Liver (tissue), 9 donors: ENCODE data around the gene ANKRD11. TPM values are rescaled to one million over a fixed set of nuclear protein-coding genes. Genes with fewer than 3 reads are reported as not detected.
A peak's percentile ranks its signal among the peaks of the same experiment; 100 is the strongest.

Source experiments
- DNase-seq: peaks from one replicate; pipeline ENCODE4 v3.0.0-alpha.2; 2017; ENCODE audit warnings: low spot score
- H3K27ac ChIP-seq, 2 donors: one replicate each; pipeline ENCODE4 v1.7.0; 2013; ENCODE audit warnings: inconsistent platforms in 2 of 2, low read length in 2 of 2, control low read depth in 1 of 2, low read depth in 1 of 2, mild to moderate bottlenecking in 1 of 2
- H3K27me3 ChIP-seq, 4 donors: one replicate each; pipeline versions ENCODE4 v1.6.1 to v1.7.0; 2013; ENCODE audit warnings: low read length in 3 of 4, inconsistent platforms in 1 of 4, mild to moderate bottlenecking in 1 of 4, moderate library complexity in 1 of 4; ENCODE audit not compliant: control insufficient read depth in 4 of 4, insufficient read depth in 4 of 4
- H3K36me3 ChIP-seq, 4 donors: one replicate each; pipeline versions ENCODE4 v1.6.1 to v1.7.0; 2013; ENCODE audit warnings: low read length in 3 of 4, mild to moderate bottlenecking in 3 of 4, low read depth in 1 of 4, moderate library complexity in 1 of 4; ENCODE audit not compliant: control insufficient read depth in 4 of 4, insufficient read depth in 3 of 4
- H3K4me1 ChIP-seq, 4 donors: one replicate each; pipeline versions ENCODE4 v1.6.1 to v1.7.0; 2013; ENCODE audit warnings: low read length in 3 of 4, mild to moderate bottlenecking in 3 of 4, moderate library complexity in 1 of 4; ENCODE audit not compliant: control insufficient read depth in 4 of 4, insufficient read depth in 4 of 4
- H3K4me3 ChIP-seq, 3 donors: one replicate each; pipeline versions ENCODE4 v1.6.1 to v1.7.0; 2013; ENCODE audit warnings: low read length in 3 of 3, control low read depth in 1 of 3, low read depth in 1 of 3, mild to moderate bottlenecking in 1 of 3
- H3K9ac ChIP-seq, 2 donors: one replicate each; pipeline ENCODE4 v1.7.0; 2013; ENCODE audit warnings: low read length in 2 of 2, mild to moderate bottlenecking in 2 of 2, moderate library complexity in 2 of 2, control low read depth in 1 of 2, low read depth in 1 of 2
- H3K9me3 ChIP-seq, 4 donors: one replicate each; pipeline versions ENCODE4 v1.6.1 to v1.7.0; 2013; ENCODE audit warnings: low read length in 3 of 4; ENCODE audit not compliant: control insufficient read depth in 4 of 4
- CTCF ChIP-seq: fragments of 150-350 bp; IDR thresholded peaks from 2 replicates; pipeline ENCODE4 v1.5.1; 2017; ENCODE audit warnings: improper control_type of control experiment, low read depth, low read length; ENCODE audit not compliant: missing input control
- EGR1 ChIP-seq, 2 donors: IDR thresholded peaks; 2 replicates each; pipeline ENCODE4 v1.6.1; 2016 to 2018; ENCODE audit warnings: antibody characterized with exemption in 2 of 2, low read depth in 2 of 2
- FOXA1 ChIP-seq: IDR thresholded peaks from 2 replicates; pipeline ENCODE4 v1.6.1; 2016; ENCODE audit warnings: antibody characterized with exemption
- FOXA2 ChIP-seq: IDR thresholded peaks from 2 replicates; pipeline ENCODE4 v1.6.1; 2016; ENCODE audit warnings: antibody characterized with exemption
- GABPA ChIP-seq, 2 donors: IDR thresholded peaks in 1 of 2; conservative IDR thresholded peaks in 1 of 2; 2 replicates each; pipeline ENCODE4 v1.6.1; 2016; ENCODE audit warnings: antibody characterized with exemption in 2 of 2, mild to moderate bottlenecking in 1 of 2, moderate library complexity in 1 of 2
- HNF4A ChIP-seq, 2 donors: conservative IDR thresholded peaks; 2 replicates each; pipeline ENCODE4 v1.6.1; 2016; ENCODE audit warnings: antibody characterized with exemption in 2 of 2, mild to moderate bottlenecking in 2 of 2
- HNF4G ChIP-seq: IDR thresholded peaks from 2 replicates; pipeline ENCODE4 v1.6.1; 2016; ENCODE audit warnings: antibody characterized with exemption
- JUND ChIP-seq, 2 donors: IDR thresholded peaks; 2 replicates each; pipeline ENCODE4 v1.6.1; 2016; ENCODE audit warnings: antibody characterized with exemption in 2 of 2
- NR2F2 ChIP-seq: IDR thresholded peaks from 2 replicates; pipeline ENCODE4 v1.6.1; 2016; ENCODE audit warnings: antibody characterized with exemption
- RAD21 ChIP-seq, 2 donors: IDR thresholded peaks; 2 replicates each; pipeline ENCODE4 v1.6.1; 2016; ENCODE audit warnings: antibody characterized with exemption in 2 of 2, mild to moderate bottlenecking in 2 of 2
- REST ChIP-seq: IDR thresholded peaks from 2 replicates; pipeline ENCODE4 v1.6.1; 2016; ENCODE audit warnings: antibody characterized with exemption, mild to moderate bottlenecking
- RXRA ChIP-seq, 2 donors: IDR thresholded peaks; 2 replicates each; pipeline ENCODE4 v1.6.1; 2017 to 2018; ENCODE audit warnings: antibody characterized with exemption in 2 of 2, mild to moderate bottlenecking in 1 of 2
- SP1 ChIP-seq: IDR thresholded peaks from 2 replicates; pipeline ENCODE4 v1.6.1; 2018; ENCODE audit warnings: antibody characterized with exemption, mild to moderate bottlenecking
- TAF1 ChIP-seq: conservative IDR thresholded peaks from 2 replicates; pipeline ENCODE4 v1.6.1; 2016; ENCODE audit warnings: antibody characterized with exemption, mild to moderate bottlenecking
- YY1 ChIP-seq: IDR thresholded peaks from 2 replicates; pipeline ENCODE4 v1.6.1; 2016; ENCODE audit warnings: antibody characterized with exemption, mild to moderate bottlenecking
- ZBTB33 ChIP-seq: IDR thresholded peaks from 2 replicates; pipeline ENCODE4 v1.6.1; 2016; ENCODE audit warnings: antibody characterized with exemption
- WGBS: extraction: QIAGEN DNeasy Blood & Tissue Kit; methylation state at CpG from one replicate; pipeline ENCODE4 v1.1.7; 2013; 5-methylcytosine and 5-hydroxymethylcytosine counted together
- polyA plus RNA-seq, 2 donors: library from polyadenylated mRNA; stranded (reverse) in 1 of 2; unstranded in 1 of 2; fragments of 200-250 nt in 1 of 2; fragments of >200 nt in 1 of 2; fragmentation: Nextera tagmentation in 1 of 2; extraction: Ambion mirVana in 1 of 2; gene quantifications; one replicate each; pipeline versions ENCODE4 v1.2.1 to v1.2.3, GENCODE V29; 2013 to 2015
- total RNA-seq, 2 donors: library from RNA; depleted of rRNA; stranded (reverse); fragments of >200 nt; gene quantifications; one replicate each; pipeline ENCODE4 v1.2.3, GENCODE V29; 2014
- TF ChIP-seq, protein P1 (sequence below): IDR thresholded peaks from 2 replicates; pipeline ENCODE4 v1.6.1; 2016; ENCODE audit warnings: antibody characterized with exemption
- donor health status: healthy.
- donor health status: healthy.
- donor health status: healthy.
- donor health status: healthy.
- donor health status: healthy.

Gene ANKRD11
- total and polyA plus RNA-seq, 4 donors, result 16.3 to 55.1 (median 28.0) TPM

DNA sequence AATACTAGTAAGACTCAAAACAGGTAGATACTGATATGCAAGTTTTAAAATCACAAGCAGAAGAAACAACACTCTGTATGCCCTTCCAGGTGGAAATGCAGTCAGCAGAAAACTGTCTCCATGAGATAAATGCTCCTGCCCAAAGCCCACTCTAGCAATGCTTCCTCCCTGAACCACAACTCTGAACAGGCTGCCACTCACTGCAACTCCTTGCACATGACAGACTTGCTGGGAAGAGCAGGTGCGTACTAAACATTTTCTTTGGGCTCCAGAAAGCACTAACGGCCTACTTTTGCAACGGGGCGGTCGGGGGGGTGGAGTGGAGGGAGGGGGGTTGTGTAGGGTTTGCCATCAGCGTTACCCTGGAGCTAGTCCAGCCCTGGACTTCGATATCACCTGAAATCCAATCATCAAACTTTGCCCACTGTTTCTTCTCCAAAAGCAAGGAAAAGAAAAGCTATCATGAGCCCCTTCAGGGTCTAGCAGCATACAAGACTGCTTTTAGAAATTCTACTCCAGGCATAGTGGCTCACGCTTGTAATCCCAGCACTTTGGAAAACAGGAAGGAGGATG is 46.1 kb downstream of the ANKRD11 start:
- no peak overlapping the region for H3K4me3 ChIP-seq
- TF ChIP-seq EGR1 (IDR thresholded peaks at IDR 0.05; ENCODE audit: low read depth in 2 of 2) (no peak), NR2F2 (no peak), HNF4A (conservative IDR thresholded peaks at IDR 0.05) (no peak), RXRA (IDR thresholded peaks at IDR 0.05) (no peak), TAF1 (no peak), SP1 (no peak), JUND (IDR thresholded peaks at IDR 0.05) (no peak), RAD21 (IDR thresholded peaks at IDR 0.05) (no peak), HNF4G (no peak), FOXA1 (no peak), GABPA (IDR thresholded peaks at IDR 0.05 in 1 of 2, conservative IDR thresholded peaks at IDR 0.05 in 1 of 2) (no peak)
- TF ChIP-seq, protein P1, sequence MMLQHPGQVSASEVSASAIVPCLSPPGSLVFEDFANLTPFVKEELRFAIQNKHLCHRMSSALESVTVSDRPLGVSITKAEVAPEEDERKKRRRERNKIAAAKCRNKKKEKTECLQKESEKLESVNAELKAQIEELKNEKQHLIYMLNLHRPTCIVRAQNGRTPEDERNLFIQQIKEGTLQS, result no peak
- no peaks in the 10 kb centered on the region for H3K27me3 ChIP-seq
- 24% methylated on average over 8 of the region's 8 CpGs for WGBS
- no peaks in the 10 kb centered on the region for H3K9me3 ChIP-seq
- H3K4me1 ChIP-seq, result peaks cover 28 to 65% (median 52%) of the 10 kb centered on the region in 4 donors
- no peak overlapping the region for H3K9ac ChIP-seq
- H3K36me3 ChIP-seq, result no peaks in the 10 kb centered on the region
- DNase-seq, result no peak
- H3K27ac ChIP-seq, result no peak overlapping the region

DNA sequence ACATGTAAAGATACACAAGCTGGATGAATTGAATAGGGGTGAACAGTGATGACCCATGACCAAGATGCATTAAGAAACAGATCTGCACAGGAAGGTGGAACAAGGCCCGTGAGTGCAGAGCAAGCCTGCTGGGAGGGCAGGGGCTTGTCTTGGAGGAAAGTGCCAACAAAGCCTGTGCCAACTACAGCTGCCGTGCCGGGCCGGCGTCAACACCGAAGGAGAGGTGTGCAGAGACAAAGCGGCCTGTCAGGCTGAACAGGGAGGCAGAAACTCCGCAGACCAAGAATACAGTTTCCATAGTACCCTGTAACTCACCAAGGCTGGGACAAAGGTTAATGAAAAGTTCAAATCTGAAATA is 46.7 kb downstream of the ANKRD11 start:
- H3K4me1 ChIP-seq, result peaks cover 28 to 62% (median 52%) of the 10 kb centered on the region in 4 donors
- WGBS, result 25% methylated on average over 8 of the region's 8 CpGs

GRCh38 chr16:89442990-89443726 is 47.2 kb downstream of the ANKRD11 start:
- no peak overlapping the region for H3K9ac ChIP-seq
- TF ChIP-seq FOXA1 (no peak), YY1 (no peak), JUND (IDR thresholded peaks at IDR 0.05) (no peak), HNF4G (no peak), FOXA2 (no peak), RAD21 (IDR thresholded peaks at IDR 0.05) (peak in 1 of 2 donors; percentile 19), TAF1 (no peak), RXRA (IDR thresholded peaks at IDR 0.05) (no peak), GABPA (IDR thresholded peaks at IDR 0.05 in 1 of 2, conservative IDR thresholded peaks at IDR 0.05 in 1 of 2) (no peak), REST (no peak), CTCF (no peak)

More for the DNA sequence above, 46.7 kb downstream of the ANKRD11 start:
- no peaks in the 10 kb centered on the region for H3K9me3 ChIP-seq
- no peak overlapping the region for H3K27ac ChIP-seq
- no peak for TF ChIP-seq ZBTB33
- no peak for TF ChIP-seq FOXA2
- peak in 1 of 2 donors; percentile 3 for TF ChIP-seq RAD21 (IDR thresholded peaks at IDR 0.05)
- H3K27me3 ChIP-seq, result no peaks in the 10 kb centered on the region
- H3K4me3 ChIP-seq, result no peak overlapping the region
- DNase-seq, result no peak
- no peak overlapping the region for H3K9ac ChIP-seq
- H3K36me3 ChIP-seq, result no peaks in the 10 kb centered on the region

More at GRCh38 chr16:89442990-89443726, 47.2 kb downstream of the ANKRD11 start:
- WGBS, result 42% methylated on average over 13 of the region's 13 CpGs
- no peaks in the 10 kb centered on the region for H3K36me3 ChIP-seq
- peak; percentile 60 for DNase-seq
- H3K27me3 ChIP-seq, result no peaks in the 10 kb centered on the region
- H3K27ac ChIP-seq, result peak overlapping the region in 1 of 2 donors; percentile 6
- peaks cover 28 to 59% (median 52%) of the 10 kb centered on the region in 4 donors for H3K4me1 ChIP-seq
- H3K4me3 ChIP-seq, result no peak overlapping the region
- H3K9me3 ChIP-seq, result no peaks in the 10 kb centered on the region
